ENCODE measurements around the gene OIT3. TPM values are rescaled to one million over a fixed set of nuclear protein-coding genes. Genes with fewer than 3 reads are reported as not detected.

Gene OIT3
- total and polyA plus RNA-seq, 2 donors (not counting 3 experiments of a cell fraction or from before 2014, with no cell fraction given) = 0.15 TPM; not detected in 1

- Histone ChIP-seq H2AFZ (ENCODE audit: low read depth, low read length) (no peak overlapping the region), H3K9me1 (replicated peaks; ENCODE audit: control insufficient read depth, extremely low read depth, insufficient read depth, low read length) (no peaks in the 10 kb centered on the region), H3K4me2 (ENCODE audit: insufficient read depth, low read length) (no peak overlapping the region), H3K27ac (ENCODE audit: insufficient read depth, low read depth, low read length) (no peak overlapping the region), H3K4me3 (replicated peaks in 1 of 3; ENCODE audit: insufficient read depth in 1 of 3, low read depth in 1 of 3, low read length in 3 of 3) (no peak overlapping the region), H3K36me3 (ENCODE audit: control insufficient read depth in 2 of 2, extremely low read depth in 1 of 2, insufficient read depth in 2 of 2, low read length in 2 of 2) (no peaks in the 10 kb centered on the region), H3K27me3 (ENCODE audit: control insufficient read depth in 2 of 2, insufficient read depth in 2 of 2, low read length in 2 of 2) (peaks cover 0 to 6% of the 10 kb centered on the region in 2 experiments), H3K4me1 (ENCODE audit: control insufficient read depth, extremely low read depth, insufficient read depth, low read length) (no peaks in the 10 kb centered on the region), H3K79me2 (ENCODE audit: control insufficient read depth, insufficient read depth, low read length) (no peaks in the 10 kb centered on the region), H4K20me1 (replicated peaks; ENCODE audit: control insufficient read depth, extremely low read depth, insufficient read depth, low read length) (no peaks in the 10 kb centered on the region), H3K9me3 (replicated peaks; ENCODE audit: control insufficient read depth, insufficient read depth, low read length) (no peaks in the 10 kb centered on the region), H3K9ac (replicated peaks; ENCODE audit: extremely low read depth, insufficient read depth, low read length) (no peak overlapping the region)
- TF ChIP-seq JUN (IDR thresholded peaks at IDR 0.05; ENCODE audit: borderline replicate concordance, insufficient read depth, insufficient read length, low read depth) = no peak
- no peak for TF ChIP-seq FOS (IDR thresholded peaks at IDR 0.05; ENCODE audit: borderline replicate concordance, insufficient read depth, low read length)
- TF ChIP-seq EZH2 (IDR thresholded peaks at IDR 0.05; ENCODE audit: borderline replicate concordance, low read depth, low read length, severe bottlenecking) = no peak
- no peak for TF ChIP-seq POLR2AphosphoS5 (IDR thresholded peaks at IDR 0.05; ENCODE audit: insufficient read depth, low read depth, low read length)
- TF ChIP-seq CTCF (IDR thresholded peaks at IDR 0.05; ENCODE audit: extremely low read depth in 1 of 2, insufficient read depth in 1 of 2, low read depth in 1 of 2, low read length in 2 of 2) = no peak
- dilution Hi-C loops (cut with MboI; ENCODE audit: extremely low pct_ligation_motif_present, low sequenced_read_pairs) = no loop called here
- POLR2A ChIA-PET = no interaction called here
- no peak for FAIRE-seq
- DNase-seq (ENCODE audit: low read depth, low spot score) = no peak
- no TSS peak for BruUV-seq (replicated peaks)
- intact Hi-C loops (cut with micrococcal nuclease) = no loop called here
- CTCF ChIA-PET = no interaction called here
These were observed 30.8 kb downstream of the OIT3 start for GRCh38 chr10:72924351-72924750.

GRCh38 chr10:72925951-72926465 lies 32.5 kb downstream of the OIT3 start:
- ChIA-PET CTCF (no interaction called here), POLR2A (no interaction called here)
- H3K9ac ChIP-seq (replicated peaks; ENCODE audit: extremely low read depth, insufficient read depth, low read length) = no peak overlapping the region
- no TSS peak for BruUV-seq (replicated peaks)
- TF ChIP-seq CTCF (IDR thresholded peaks at IDR 0.05; ENCODE audit: extremely low read depth in 1 of 2, insufficient read depth in 1 of 2, low read depth in 1 of 2, low read length in 2 of 2) (no peak), MYC (IDR thresholded peaks at IDR 0.05; ENCODE audit: low read depth, low read length) (no peak), GATA2 (IDR thresholded peaks at IDR 0.05; ENCODE audit: insufficient read depth, insufficient read length, low read depth, low read length) (no peak), EZH2 (IDR thresholded peaks at IDR 0.05; ENCODE audit: borderline replicate concordance, low read depth, low read length, severe bottlenecking) (no peak), MAX (IDR thresholded peaks at IDR 0.05; ENCODE audit: insufficient read depth, insufficient read length) (no peak), POLR2A (IDR thresholded peaks at IDR 0.05; ENCODE audit: low read depth, low read length) (no peak), JUN (IDR thresholded peaks at IDR 0.05; ENCODE audit: borderline replicate concordance, insufficient read depth, insufficient read length, low read depth) (no peak), POLR2AphosphoS5 (IDR thresholded peaks at IDR 0.05; ENCODE audit: insufficient read depth, low read depth, low read length) (no peak), FOS (IDR thresholded peaks at IDR 0.05; ENCODE audit: borderline replicate concordance, insufficient read depth, low read length) (no peak)
- H3K9me3 ChIP-seq (replicated peaks; ENCODE audit: control insufficient read depth, insufficient read depth, low read length) = no peaks in the 10 kb centered on the region
- H3K4me1 ChIP-seq (ENCODE audit: control insufficient read depth, extremely low read depth, insufficient read depth, low read length) = no peaks in the 10 kb centered on the region
- no peaks in the 10 kb centered on the region for H3K36me3 ChIP-seq (ENCODE audit: control insufficient read depth in 2 of 2, extremely low read depth in 1 of 2, insufficient read depth in 2 of 2, low read length in 2 of 2)
- H3K27ac ChIP-seq (ENCODE audit: insufficient read depth, low read depth, low read length) = no peak overlapping the region
- FAIRE-seq (no peak), DNase-seq (ENCODE audit: low read depth, low spot score) (no peak)
- H3K4me3 ChIP-seq (replicated peaks in 1 of 3; ENCODE audit: insufficient read depth in 1 of 3, low read depth in 1 of 3, low read length in 3 of 3) = no peak overlapping the region
- dilution Hi-C loops (cut with MboI; ENCODE audit: extremely low pct_ligation_motif_present, low sequenced_read_pairs) (no loop called here), intact Hi-C loops (cut with micrococcal nuclease) (no loop called here)
- peaks cover 0 to 4% of the 10 kb centered on the region in 2 experiments for H3K27me3 ChIP-seq (ENCODE audit: control insufficient read depth in 2 of 2, insufficient read depth in 2 of 2, low read length in 2 of 2)
- no peaks in the 10 kb centered on the region for H3K79me2 ChIP-seq (ENCODE audit: control insufficient read depth, insufficient read depth, low read length)
- H3K4me2 ChIP-seq (ENCODE audit: insufficient read depth, low read length) = no peak overlapping the region
- H4K20me1 ChIP-seq (replicated peaks; ENCODE audit: control insufficient read depth, extremely low read depth, insufficient read depth, low read length) = no peaks in the 10 kb centered on the region
- no peak overlapping the region for H2AFZ ChIP-seq (ENCODE audit: low read depth, low read length)
- H3K9me1 ChIP-seq (replicated peaks; ENCODE audit: control insufficient read depth, extremely low read depth, insufficient read depth, low read length) = no peaks in the 10 kb centered on the region

All from endothelial cell of umbilical vein (primary cell).